Measurements from ENCODE around the gene DIPK1A.

The DIPK1A gene

GRCh38 chr1:92907949-92908684 is 53.1 kb downstream of the DIPK1A start:
- TF ChIP-seq EZH2 (optimal IDR thresholded peaks at IDR 0.05; ENCODE audit: low read depth, low read length), result no peak
- no peak for TF ChIP-seq EZH2phosphoT487 (IDR thresholded peaks at IDR 0.05; ENCODE audit: low read length)
- no peak for TF ChIP-seq CTCF (IDR thresholded peaks at IDR 0.05; ENCODE audit: low read length)
- Histone ChIP-seq H3K9me3 (replicated peaks; ENCODE audit: insufficient read depth, low read length) (no peaks in the 10 kb centered on the region), H3K27me3 (replicated peaks; ENCODE audit: insufficient read depth, low read length) (no peaks in the 10 kb centered on the region), H3K9me2 (replicated peaks; ENCODE audit: insufficient read depth, low read length) (no peaks in the 10 kb centered on the region), H3K4me3 (ENCODE audit: low read length) (no peak overlapping the region), H3K9ac (ENCODE audit: low read length) (no peak overlapping the region), H2AFZ (ENCODE audit: low read length) (no peak overlapping the region), H3K79me2 (ENCODE audit: low read length) (peaks cover 49% of the 10 kb centered on the region), H3K36me3 (replicated peaks; ENCODE audit: insufficient read depth, low read length) (no peaks in the 10 kb centered on the region), H3K4me1 (ENCODE audit: low read length) (peaks cover 15% of the 10 kb centered on the region), H3K27ac (ENCODE audit: low read length) (no peak overlapping the region), H4K20me1 (ENCODE audit: insufficient read depth, low read length) (no peaks in the 10 kb centered on the region), H3K4me2 (ENCODE audit: low read depth, low read length) (no peak overlapping the region), H3F3A (ENCODE audit: insufficient read depth, low read length) (peaks cover 12% of the 10 kb centered on the region)
- DNase-seq, result no peak

- H3K4me2 ChIP-seq (ENCODE audit: low read depth, low read length), result peak overlapping the region; percentile 69
- no peak overlapping the region for H2AFZ ChIP-seq (ENCODE audit: low read length)
- peaks cover 19% of the 10 kb centered on the region for H3F3A ChIP-seq (ENCODE audit: insufficient read depth, low read length)
- no peaks in the 10 kb centered on the region for H3K36me3 ChIP-seq (replicated peaks; ENCODE audit: insufficient read depth, low read length)
- peaks cover 38% of the 10 kb centered on the region for H3K4me1 ChIP-seq (ENCODE audit: low read length)
- TF ChIP-seq EZH2 (optimal IDR thresholded peaks at IDR 0.05; ENCODE audit: low read depth, low read length), result no peak
- no peak for TF ChIP-seq EZH2phosphoT487 (IDR thresholded peaks at IDR 0.05; ENCODE audit: low read length)
- TF ChIP-seq CTCF (IDR thresholded peaks at IDR 0.05; ENCODE audit: low read length), result no peak
- peak overlapping the region; percentile 91; the same call in 1 of the 2 replicates for H3K27ac ChIP-seq (ENCODE audit: low read length)
- H3K9me2 ChIP-seq (replicated peaks; ENCODE audit: insufficient read depth, low read length), result no peaks in the 10 kb centered on the region
- no peaks in the 10 kb centered on the region for H3K27me3 ChIP-seq (replicated peaks; ENCODE audit: insufficient read depth, low read length)
- peak overlapping the region; percentile 37; the same call in 1 of the 2 replicates for H3K9ac ChIP-seq (ENCODE audit: low read length)
- DNase-seq, result peak; percentile 44
- H4K20me1 ChIP-seq (ENCODE audit: insufficient read depth, low read length), result no peaks in the 10 kb centered on the region
- H3K9me3 ChIP-seq (replicated peaks; ENCODE audit: insufficient read depth, low read length), result no peaks in the 10 kb centered on the region
- peaks cover 43% of the 10 kb centered on the region for H3K79me2 ChIP-seq (ENCODE audit: low read length)
- 0 out of 2 replicates have a peak overlapping the region, but pooled peaks have one; percentile 34 for H3K4me3 ChIP-seq (ENCODE audit: low read length)
Measured at GRCh38 chr1:92903765-92904164, 57.5 kb downstream of the DIPK1A start.

- TF ChIP-seq EZH2phosphoT487 (IDR thresholded peaks at IDR 0.05; ENCODE audit: low read length) (no peak), EZH2 (optimal IDR thresholded peaks at IDR 0.05; ENCODE audit: low read depth, low read length) (no peak), CTCF (IDR thresholded peaks at IDR 0.05; ENCODE audit: low read length) (no peak)
- DNase-seq, result no peak
- H3K4me2 ChIP-seq (ENCODE audit: low read depth, low read length), result no peak overlapping the region
- no peaks in the 10 kb centered on the region for H3K9me3 ChIP-seq (replicated peaks; ENCODE audit: insufficient read depth, low read length)
- H3K36me3 ChIP-seq (replicated peaks; ENCODE audit: insufficient read depth, low read length), result no peaks in the 10 kb centered on the region
- H3K9me2 ChIP-seq (replicated peaks; ENCODE audit: insufficient read depth, low read length), result no peaks in the 10 kb centered on the region
- H4K20me1 ChIP-seq (ENCODE audit: insufficient read depth, low read length), result no peaks in the 10 kb centered on the region
- peaks cover 35% of the 10 kb centered on the region for H3K79me2 ChIP-seq (ENCODE audit: low read length)
- H3F3A ChIP-seq (ENCODE audit: insufficient read depth, low read length), result peaks cover 19% of the 10 kb centered on the region
- H3K27ac ChIP-seq (ENCODE audit: low read length), result peak overlapping the region; percentile 91; the same call in 1 of the 2 replicates
- H3K4me1 ChIP-seq (ENCODE audit: low read length), result peaks cover 38% of the 10 kb centered on the region
- H2AFZ ChIP-seq (ENCODE audit: low read length), result no peak overlapping the region
- no peak overlapping the region for H3K4me3 ChIP-seq (ENCODE audit: low read length)
- H3K27me3 ChIP-seq (replicated peaks; ENCODE audit: insufficient read depth, low read length), result no peaks in the 10 kb centered on the region
- no peak overlapping the region for H3K9ac ChIP-seq (ENCODE audit: low read length)
Measured at GRCh38 chr1:92902406-92902744, 58.9 kb downstream of the DIPK1A start.
